GM18951 (cell line): ENCODE data around the gene BPIFB3.
"Not testable (repeated sequence)": the region's sequence is repeated elsewhere in the genome, so short reads cannot be mapped to it uniquely, and the experiment has no call there.

Experiments used
- POLR2A ChIP-seq: IDR thresholded peaks from 4 replicates; pipeline ENCODE4 v1.6.1; 2011; ENCODE audit warnings: mild to moderate bottlenecking; ENCODE audit not compliant: insufficient read length, insufficient read depth; ENCODE audit errors: extremely low read depth
- in situ Hi-C: fragments of 300-500 bp; cut with MboI; formaldehyde crosslinking; loops from one replicate; pipeline ENCODE4 v1.12.0; 2022; ENCODE audit warnings: low sequenced_read_pairs, mixed read lengths, inconsistent platforms; ENCODE audit not compliant: unreplicated experiment

BPIFB3 gene

GRCh38 chr20:33103556-33103955 lies 49.9 kb downstream of the BPIFB3 start:
- no peak for TF ChIP-seq POLR2A
- in situ Hi-C loops, result no loop called here

- in situ Hi-C loops, result no loop called here
- no peak for TF ChIP-seq POLR2A
Measured at GRCh38 chr20:33104336-33104735, 50.6 kb downstream of the BPIFB3 start.

GRCh38 chr20:33105316-33105924 lies 51.7 kb downstream of the BPIFB3 start:
- no peak for TF ChIP-seq POLR2A

GRCh38 chr20:33106058-33106620 lies 52.4 kb downstream of the BPIFB3 start:
- in situ Hi-C loops, result not testable (repeated sequence)

More at GRCh38 chr20:33105316-33105924, 51.7 kb downstream of the BPIFB3 start:
- in situ Hi-C loops, result no loop called here

GRCh38 chr20:33108661-33109060 lies 55.0 kb downstream of the BPIFB3 start:
- in situ Hi-C loops, result no loop called here
- no peak for TF ChIP-seq POLR2A

- TF ChIP-seq POLR2A, result no peak
- in situ Hi-C loops, result no loop called here
Measured at GRCh38 chr20:33110147-33110825, 56.6 kb downstream of the BPIFB3 start.

- in situ Hi-C loops, result no loop called here
- TF ChIP-seq POLR2A, result no peak
Measured at GRCh38 chr20:33111306-33111705, 57.6 kb downstream of the BPIFB3 start.

GRCh38 chr20:33112547-33113386 lies 59.1 kb downstream of the BPIFB3 start:
- TF ChIP-seq POLR2A, result no peak
- in situ Hi-C loops, result no loop called here

GRCh38 chr20:33113387-33113908 lies 59.7 kb downstream of the BPIFB3 start:
- in situ Hi-C loops, result no loop called here
- no peak for TF ChIP-seq POLR2A

- in situ Hi-C loops, result not testable (repeated sequence)
Measured at GRCh38 chr20:33115501-33115900, 61.8 kb downstream of the BPIFB3 start.

- TF ChIP-seq POLR2A, result no peak
- in situ Hi-C loops, result no loop called here
Measured at GRCh38 chr20:33119725-33120720, 66.3 kb downstream of the BPIFB3 start.

GRCh38 chr20:33120934-33121333 lies 67.2 kb downstream of the BPIFB3 start:
- in situ Hi-C loops, result no loop called here
- no peak for TF ChIP-seq POLR2A

GRCh38 chr20:33122297-33122696 lies 68.6 kb downstream of the BPIFB3 start:
- in situ Hi-C loops, result not testable (repeated sequence)
